Stimulated activated CD8-positive, alpha-beta memory T cell treated with anti-CD3 and anti-CD28 coated beads, Interleukin-7, amount 100 ng/mL, for 48 hours (primary cell): Measurements from ENCODE around the gene MKKS.
"Not testable (repeated sequence)": the region's sequence is repeated elsewhere in the genome, so short reads cannot be mapped to it uniquely, and the experiment has no call there.

Experiments used
- DNase-seq, 2 donors: peaks; one replicate each; pipeline ENCODE4 v3.0.0-alpha.2; 2020; ENCODE audit warnings: low read depth in 1 of 2; ENCODE audit errors: extremely low read depth in 1 of 2

The MKKS gene

GRCh38 chr20:10417218-10417617, 16.8 kb downstream of the MKKS start:
- not testable (repeated sequence) for DNase-seq

- no peak for DNase-seq
These were observed 18.9 kb downstream of the MKKS start for GRCh38 chr20:10415013-10415650.

- DNase-seq: no peak
These were observed 21.2 kb downstream of the MKKS start for GRCh38 chr20:10412591-10413408.

- no peak for DNase-seq
These were observed 22.3 kb downstream of the MKKS start for GRCh38 chr20:10411673-10412072.

GRCh38 chr20:10408108-10408813, 25.8 kb downstream of the MKKS start:
- no peak for DNase-seq

GRCh38 chr20:10404959-10405530, 29.0 kb downstream of the MKKS start:
- DNase-seq: no peak

- DNase-seq: no peak
These were observed 29.9 kb downstream of the MKKS start for GRCh38 chr20:10404023-10404628.

- no peak for DNase-seq
These were observed 30.9 kb downstream of the MKKS start for GRCh38 chr20:10402938-10403608.

GRCh38 chr20:10398834-10399369, 35.1 kb downstream of the MKKS start:
- no peak for DNase-seq

GRCh38 chr20:10394752-10395151, 39.3 kb downstream of the MKKS start:
- not testable (repeated sequence) for DNase-seq

- DNase-seq: no peak
These were observed 43.3 kb downstream of the MKKS start for GRCh38 chr20:10390709-10391108.

GRCh38 chr20:10388597-10388996, 45.4 kb downstream of the MKKS start:
- DNase-seq: no peak

- DNase-seq: no peak
These were observed 46.3 kb downstream of the MKKS start for GRCh38 chr20:10387686-10388085.

GRCh38 chr20:10385850-10386544, 48.0 kb downstream of the MKKS start:
- no peak for DNase-seq

- DNase-seq: no peak
These were observed 52.5 kb downstream of the MKKS start for GRCh38 chr20:10381477-10381876.

GRCh38 chr20:10379761-10380160, 54.3 kb downstream of the MKKS start:
- no peak for DNase-seq

- DNase-seq: no peak
These were observed 57.5 kb downstream of the MKKS start for GRCh38 chr20:10376270-10377075.

GRCh38 chr20:10375191-10375590, 58.8 kb downstream of the MKKS start:
- DNase-seq: no peak

GRCh38 chr20:10374036-10374435, 60.0 kb downstream of the MKKS start:
- DNase-seq: no peak
